Mesenchymal stem cell (in vitro differentiated cells and primary cell): ENCODE results near the gene CRACDL.
"Not testable (repeated sequence)": the region's sequence is repeated elsewhere in the genome, so short reads cannot be mapped to it uniquely, and the experiment has no call there.

Source experiments
- DNase-seq: peaks from one replicate; pipeline ENCODE4 v3.0.0-alpha.2; 2013
- H2AFZ ChIP-seq: one replicate; pipeline ENCODE4 v1.6.1; 2013; ENCODE audit warnings: low read depth, mild to moderate bottlenecking, control low read depth, inconsistent platforms, low read length, moderate library complexity
- H2AK5ac ChIP-seq: 2 replicates; pipeline ENCODE4 v1.6.1; 2013; ENCODE audit warnings: low read length, moderate library complexity, mild to moderate bottlenecking, inconsistent platforms; ENCODE audit not compliant: severe bottlenecking
- H2BK120ac ChIP-seq: one replicate; pipeline ENCODE4 v1.6.1; 2013; ENCODE audit warnings: low read depth, mild to moderate bottlenecking, inconsistent platforms, low read length, moderate library complexity
- H2BK12ac ChIP-seq, 2 experiments: one replicate each; pipeline ENCODE4 v1.6.1; 2013; ENCODE audit warnings: inconsistent platforms in 2 of 2, low read length in 2 of 2, mild to moderate bottlenecking in 2 of 2, moderate library complexity in 2 of 2, control low read depth in 1 of 2
- H2BK15ac ChIP-seq: one replicate; pipeline ENCODE4 v1.6.1; 2013; ENCODE audit warnings: mild to moderate bottlenecking, low read depth, inconsistent platforms; ENCODE audit not compliant: poor library complexity, severe bottlenecking
- H2BK5ac ChIP-seq: 2 replicates; pipeline ENCODE4 v1.6.1; 2013; ENCODE audit warnings: low read depth, mild to moderate bottlenecking, low read length, control low read depth, inconsistent platforms; ENCODE audit not compliant: poor library complexity, severe bottlenecking
- H3K14ac ChIP-seq, 2 experiments: one replicate each; pipeline ENCODE4 v1.6.1; 2013; ENCODE audit warnings: inconsistent platforms in 2 of 2, low read length in 2 of 2, control low read depth in 1 of 2, mild to moderate bottlenecking in 1 of 2, moderate library complexity in 1 of 2
- H3K18ac ChIP-seq, 2 experiments: one replicate each; pipeline ENCODE4 v1.6.1; 2013; ENCODE audit warnings: inconsistent platforms in 2 of 2, low read length in 2 of 2, control low read depth in 1 of 2, low read depth in 1 of 2, mild to moderate bottlenecking in 1 of 2
- H3K23ac ChIP-seq, 2 experiments: one replicate each; pipeline ENCODE4 v1.6.1; 2013; ENCODE audit warnings: inconsistent platforms in 2 of 2, low read length in 2 of 2, mild to moderate bottlenecking in 2 of 2, moderate library complexity in 2 of 2, control low read depth in 1 of 2
- H3K27ac ChIP-seq: 2 replicates; pipeline ENCODE4 v1.5.1; 2013; ENCODE audit warnings: mild to moderate bottlenecking, moderate library complexity, low read length, control low read depth, inconsistent platforms; ENCODE audit not compliant: poor library complexity, severe bottlenecking
- H3K27me3 ChIP-seq, 2 experiments: 2 replicates each; pipeline versions ENCODE4 v1.6.1 to v1.7.0; 2013; ENCODE audit warnings: low read length in 2 of 2, mild to moderate bottlenecking in 2 of 2, moderate library complexity in 2 of 2, control low read depth in 1 of 2, inconsistent platforms in 1 of 2; ENCODE audit not compliant: control insufficient read depth in 1 of 2, insufficient read depth in 1 of 2
- H3K36me3 ChIP-seq, 2 experiments: 2 replicates each; pipeline versions ENCODE4 v1.6.1 to v1.7.0; 2013; ENCODE audit warnings: low read length in 2 of 2, control low read depth in 1 of 2, inconsistent platforms in 1 of 2, low read depth in 1 of 2, mild to moderate bottlenecking in 1 of 2; ENCODE audit not compliant: insufficient read depth in 2 of 2, control insufficient read depth in 1 of 2
- H3K4ac ChIP-seq, 2 experiments: one replicate each; pipeline ENCODE4 v1.6.1; 2013; ENCODE audit warnings: inconsistent platforms in 2 of 2, low read length in 2 of 2, mild to moderate bottlenecking in 2 of 2, moderate library complexity in 2 of 2, control low read depth in 1 of 2, low read depth in 1 of 2
- H3K4me1 ChIP-seq: 2 replicates; pipeline ENCODE4 v1.6.1; 2013; ENCODE audit warnings: low read depth, low read length, control low read depth; ENCODE audit not compliant: control insufficient read depth, insufficient read depth
- H3K4me2 ChIP-seq: 2 replicates; pipeline ENCODE4 v1.6.1; 2013; ENCODE audit warnings: low read length, mild to moderate bottlenecking, inconsistent platforms; ENCODE audit not compliant: poor library complexity, severe bottlenecking
- H3K4me3 ChIP-seq, 2 experiments: 2 replicates each; pipeline versions ENCODE4 v1.5.1 to v1.7.0; 2013; ENCODE audit warnings: low read length in 2 of 2, mild to moderate bottlenecking in 2 of 2, control low read depth in 1 of 2, low read depth in 1 of 2; ENCODE audit not compliant: insufficient read depth in 1 of 2
- H3K79me1 ChIP-seq: replicated peaks from 2 replicates; pipeline ENCODE4 v1.6.1; 2013; ENCODE audit warnings: mild to moderate bottlenecking, control low read depth, low read length, inconsistent platforms; ENCODE audit not compliant: poor library complexity, severe bottlenecking
- H3K9ac ChIP-seq: 2 replicates; pipeline ENCODE4 v1.7.0; 2013; ENCODE audit warnings: mild to moderate bottlenecking, low read length, moderate library complexity
- H3K9me3 ChIP-seq: 2 replicates; pipeline ENCODE4 v1.7.0; 2013; ENCODE audit warnings: mild to moderate bottlenecking, low read length; ENCODE audit not compliant: control insufficient read depth
- H4K8ac ChIP-seq: one replicate; pipeline ENCODE4 v1.6.1; 2013; ENCODE audit warnings: inconsistent platforms, mild to moderate bottlenecking, low read length, moderate library complexity
- H4K91ac ChIP-seq: one replicate; pipeline ENCODE4 v1.6.1; 2013; ENCODE audit warnings: mild to moderate bottlenecking, low read length, inconsistent platforms
- WGBS: methylation state at CpG from one replicate; pipeline ENCODE4 v1.1.7; 2013; ENCODE audit warnings: mixed read lengths; 5-methylcytosine and 5-hydroxymethylcytosine counted together

CRACDL gene

GRCh38 chr2:98880266-98881152 lies 55.5 kb downstream of the CRACDL start:
- H3K4ac ChIP-seq = no peak overlapping the region
- no peak overlapping the region for H4K91ac ChIP-seq
- DNase-seq = no peak
- H3K9ac ChIP-seq = no peak overlapping the region
- H2AFZ ChIP-seq = no peak overlapping the region
- no peaks in the 10 kb centered on the region for H3K9me3 ChIP-seq
- no peak overlapping the region for H2BK120ac ChIP-seq
- no peaks in the 10 kb centered on the region for H3K36me3 ChIP-seq
- no peak overlapping the region for H2BK5ac ChIP-seq
- H3K4me1 ChIP-seq = no peaks in the 10 kb centered on the region
- 88% methylated on average over 18 of the region's 20 CpGs for WGBS
- H2BK15ac ChIP-seq = no peak overlapping the region
- no peak overlapping the region for H4K8ac ChIP-seq
- no peak overlapping the region for H3K23ac ChIP-seq
- peaks cover 0 to 21% of the 10 kb centered on the region in 2 experiments for H3K27me3 ChIP-seq
- no peak overlapping the region for H2AK5ac ChIP-seq
- no peak overlapping the region for H3K18ac ChIP-seq
- H2BK12ac ChIP-seq = no peak overlapping the region
- no peak overlapping the region for H3K27ac ChIP-seq
- no peak overlapping the region for H3K14ac ChIP-seq
- H3K4me2 ChIP-seq = no peak overlapping the region
- H3K4me3 ChIP-seq = no peak overlapping the region
- no peaks in the 10 kb centered on the region for H3K79me1 ChIP-seq

- H3K27me3 ChIP-seq = peaks cover 0 to 43% of the 10 kb centered on the region in 2 experiments
- not testable (repeated sequence) for H2BK12ac ChIP-seq, H2AK5ac ChIP-seq, H3K36me3 ChIP-seq, H3K9ac ChIP-seq, H3K4me3 ChIP-seq, H3K18ac ChIP-seq, H3K27ac ChIP-seq, H3K14ac ChIP-seq, H2BK15ac ChIP-seq, H3K23ac ChIP-seq, H3K4ac ChIP-seq, DNase-seq, H2BK120ac ChIP-seq, H4K8ac ChIP-seq, H2AFZ ChIP-seq, H3K9me3 ChIP-seq, H3K79me1 ChIP-seq, H4K91ac ChIP-seq, H3K4me2 ChIP-seq, H3K4me1 ChIP-seq, H2BK5ac ChIP-seq
- whole genome bisulfite sequencing = 78% methylated on average over 2 of the region's 5 CpGs
These were observed 58.4 kb downstream of the CRACDL start for GRCh38 chr2:98877658-98878057.

- Histone ChIP-seq H3K4me1 (no peaks in the 10 kb centered on the region), H3K79me1 (no peaks in the 10 kb centered on the region), H3K4me2 (no peak overlapping the region), H3K9ac (no peak overlapping the region), H3K18ac (no peak overlapping the region), H3K14ac (no peak overlapping the region), H2BK5ac (no peak overlapping the region), H2BK120ac (no peak overlapping the region), H3K27ac (no peak overlapping the region), H2AFZ (no peak overlapping the region), H3K23ac (no peak overlapping the region), H3K4me3 (no peak overlapping the region), H3K27me3 (peaks cover 0 to 44% of the 10 kb centered on the region in 2 experiments), H2BK15ac (no peak overlapping the region), H3K4ac (no peak overlapping the region), H2BK12ac (no peak overlapping the region), H4K8ac (no peak overlapping the region), H3K36me3 (no peaks in the 10 kb centered on the region), H2AK5ac (no peak overlapping the region), H4K91ac (no peak overlapping the region), H3K9me3 (no peaks in the 10 kb centered on the region)
- DNase-seq = no peak
- WGBS = 98% methylated on average over 3 of the region's 3 CpGs
These were observed 59.3 kb downstream of the CRACDL start for GRCh38 chr2:98876741-98877140.

GRCh38 chr2:98875746-98876145 lies 60.3 kb downstream of the CRACDL start:
- Histone ChIP-seq H3K4me3 (no peak overlapping the region), H3K4me2 (no peak overlapping the region), H3K9me3 (no peaks in the 10 kb centered on the region), H2BK12ac (no peak overlapping the region), H3K18ac (no peak overlapping the region), H3K23ac (no peak overlapping the region), H3K4me1 (no peaks in the 10 kb centered on the region), H2AK5ac (no peak overlapping the region), H3K27ac (no peak overlapping the region), H4K91ac (no peak overlapping the region), H2BK120ac (no peak overlapping the region), H3K79me1 (no peaks in the 10 kb centered on the region), H3K4ac (no peak overlapping the region), H3K9ac (no peak overlapping the region), H2BK5ac (no peak overlapping the region), H4K8ac (no peak overlapping the region), H3K27me3 (peaks cover 0 to 41% of the 10 kb centered on the region in 2 experiments), H3K14ac (no peak overlapping the region), H2BK15ac (no peak overlapping the region), H3K36me3 (no peaks in the 10 kb centered on the region), H2AFZ (no peak overlapping the region)
- no peak for DNase-seq
- 83% methylated on average over 4 of the region's 4 CpGs for WGBS
